Limb (tissue), 2 donors: ENCODE measurements around the gene PRM1.
A peak's percentile ranks its signal among the peaks of the same experiment; 100 is the strongest.
"Not testable (repeated sequence)": the region's sequence is repeated elsewhere in the genome, so short reads cannot be mapped to it uniquely, and the experiment has no call there.

Source experiments
- DNase-seq, 2 donors: peaks; one replicate each; pipeline ENCODE4 v3.0.0-alpha.2; 2016; ENCODE audit errors: extremely low spot score in 2 of 2

Gene PRM1

GRCh38 chr16:11298143-11298900 is 17.2 kb upstream of the PRM1 start:
- DNase-seq, result no peak

GRCh38 chr16:11297492-11298142 is 16.5 kb upstream of the PRM1 start:
- peak; percentile 53 to 67 for DNase-seq

GRCh38 chr16:11296706-11297491 is 15.8 kb upstream of the PRM1 start:
- DNase-seq, result no peak

- DNase-seq, result no peak
Measured at GRCh38 chr16:11296351-11296705, 15.2 kb upstream of the PRM1 start.

GRCh38 chr16:11295672-11296071 is 14.5 kb upstream of the PRM1 start:
- DNase-seq, result no peak

GRCh38 chr16:11292076-11292748 is 11.1 kb upstream of the PRM1 start:
- no peak for DNase-seq

- no peak for DNase-seq
Measured at GRCh38 chr16:11291091-11291703, 10.1 kb upstream of the PRM1 start.

GRCh38 chr16:11290102-11290893 is 9.2 kb upstream of the PRM1 start:
- no peak for DNase-seq

- not testable (repeated sequence) for DNase-seq
Measured at GRCh38 chr16:11289696-11290095, 8.6 kb upstream of the PRM1 start.

- DNase-seq, result no peak
Measured at GRCh38 chr16:11289202-11289601, 8.1 kb upstream of the PRM1 start.

- DNase-seq, result no peak
Measured at GRCh38 chr16:11285842-11286241, 4.7 kb upstream of the PRM1 start.

- no peak for DNase-seq
Measured at GRCh38 chr16:11283820-11284248, 2.7 kb upstream of the PRM1 start.

- DNase-seq, result no peak
Measured at GRCh38 chr16:11278681-11279628, 2.2 kb downstream of the PRM1 start.

- DNase-seq, result no peak
Measured at GRCh38 chr16:11277607-11278337, 3.4 kb downstream of the PRM1 start.

GRCh38 chr16:11276896-11277593 is 4.1 kb downstream of the PRM1 start:
- no peak for DNase-seq

GRCh38 chr16:11276143-11276895 is 4.8 kb downstream of the PRM1 start, which contains the start of gene PRM2:
Gene PRM2, minus strand, starts transcription at chr16:11276480. Its CDS starts 110 bp downstream, at chr16:11276370.
- no peak for DNase-seq

GRCh38 chr16:11274964-11275363 is 6.2 kb downstream of the PRM1 start:
- no peak for DNase-seq
